Measurements from ENCODE around the gene OR5B2.

- TF ChIP-seq TOX (CRISPR knock-in tag; IDR thresholded peaks at IDR 0.05; ENCODE audit: borderline replicate concordance) = no peak
- TF ChIP-seq ARNTL (CRISPR knock-in tag; IDR thresholded peaks at IDR 0.05; ENCODE audit: borderline replicate concordance, low read depth) = no peak
- TF ChIP-seq CREB5 (CRISPR knock-in tag; IDR thresholded peaks at IDR 0.05; ENCODE audit: low read depth) = no peak
- no peak for TF ChIP-seq ZNF8 (CRISPR knock-in tag; IDR thresholded peaks at IDR 0.05)
Observed at GRCh38 chr11:58434217-58434616, 6.3 kb upstream of the OR5B2 start.
